Mucosa of stomach (tissue), 1 donor: ENCODE measurements around the gene AGBL1.

Source experiments
- H3K27me3 ChIP-seq: one replicate; pipeline ENCODE4 v1.7.0; 2013; ENCODE audit warnings: mild to moderate bottlenecking, low read length; ENCODE audit not compliant: control insufficient read depth, insufficient read depth
- H3K36me3 ChIP-seq: one replicate; pipeline ENCODE4 v1.7.0; 2013; ENCODE audit warnings: low read length; ENCODE audit not compliant: control insufficient read depth, insufficient read depth
- H3K4me1 ChIP-seq: one replicate; pipeline ENCODE4 v1.7.0; 2013; ENCODE audit warnings: mild to moderate bottlenecking, low read length; ENCODE audit not compliant: control insufficient read depth, insufficient read depth
- H3K4me3 ChIP-seq: one replicate; pipeline ENCODE4 v1.7.0; 2013; ENCODE audit warnings: low read length
- H3K9ac ChIP-seq: one replicate; pipeline ENCODE4 v1.7.0; 2013; ENCODE audit warnings: mild to moderate bottlenecking, low read length, moderate library complexity
- H3K9me3 ChIP-seq: one replicate; pipeline ENCODE4 v1.7.0; 2013; ENCODE audit warnings: mild to moderate bottlenecking, low read length, moderate library complexity; ENCODE audit not compliant: control insufficient read depth
- donor health status: Pancreatic carcinoma.

The AGBL1 gene

GRCh38 chr15:86061581-86061980, 18.1 kb upstream of the AGBL1 start:
- Histone ChIP-seq H3K4me1 (no peaks in the 10 kb centered on the region), H3K27me3 (peaks cover 4% of the 10 kb centered on the region), H3K9ac (no peak overlapping the region), H3K36me3 (no peaks in the 10 kb centered on the region), H3K9me3 (no peaks in the 10 kb centered on the region), H3K4me3 (no peak overlapping the region)

- H3K9ac ChIP-seq, result no peak overlapping the region
- H3K36me3 ChIP-seq, result no peaks in the 10 kb centered on the region
- no peaks in the 10 kb centered on the region for H3K9me3 ChIP-seq
- H3K4me1 ChIP-seq, result no peaks in the 10 kb centered on the region
- H3K4me3 ChIP-seq, result no peak overlapping the region
- H3K27me3 ChIP-seq, result peaks cover 4% of the 10 kb centered on the region
Observed at GRCh38 chr15:86062646-86063243, 16.9 kb upstream of the AGBL1 start.

GRCh38 chr15:86063356-86064095, 16.1 kb upstream of the AGBL1 start:
- Histone ChIP-seq H3K36me3 (no peaks in the 10 kb centered on the region), H3K4me3 (no peak overlapping the region), H3K4me1 (no peaks in the 10 kb centered on the region), H3K9me3 (no peaks in the 10 kb centered on the region), H3K9ac (no peak overlapping the region), H3K27me3 (peaks cover 4% of the 10 kb centered on the region)

- Histone ChIP-seq H3K36me3 (no peaks in the 10 kb centered on the region), H3K4me3 (no peak overlapping the region), H3K9me3 (no peaks in the 10 kb centered on the region), H3K27me3 (peaks cover 4% of the 10 kb centered on the region), H3K9ac (no peak overlapping the region), H3K4me1 (no peaks in the 10 kb centered on the region)
Observed at GRCh38 chr15:86064326-86064725, 15.3 kb upstream of the AGBL1 start.

DNA sequence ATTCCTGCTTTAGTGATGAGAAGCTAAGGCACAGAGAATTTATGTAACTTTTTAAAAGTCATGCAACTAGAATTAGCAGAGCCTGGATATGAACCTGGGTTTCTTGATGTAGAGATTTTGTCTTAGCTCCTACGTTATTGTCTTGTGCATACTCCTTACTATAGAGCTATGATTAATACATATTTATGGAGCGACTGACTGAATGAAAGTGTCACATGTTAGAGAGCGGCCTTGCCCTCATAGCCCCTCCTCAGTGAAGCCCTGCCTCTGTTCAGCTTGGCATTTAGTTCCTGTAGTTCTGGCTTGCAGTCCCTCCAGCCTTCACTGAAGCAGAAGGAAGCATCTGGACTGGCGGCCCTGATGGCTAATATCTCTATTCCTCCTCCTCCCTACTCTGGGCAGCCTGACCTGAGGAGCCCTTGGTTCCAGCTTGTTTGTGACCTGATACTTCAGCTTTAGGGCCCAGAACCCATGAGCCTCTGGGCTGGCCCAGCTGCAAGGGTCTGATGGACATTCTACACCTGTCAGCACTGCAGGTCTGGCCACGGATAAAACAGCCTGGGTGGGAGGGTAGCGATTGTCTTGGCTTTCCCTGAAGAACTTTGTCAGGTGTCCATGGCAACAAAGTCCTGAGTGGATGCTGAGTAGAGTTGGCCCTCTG, 13.4 kb upstream of the AGBL1 start:
- no peaks in the 10 kb centered on the region for H3K9me3 ChIP-seq
- H3K4me1 ChIP-seq, result no peaks in the 10 kb centered on the region
- H3K9ac ChIP-seq, result no peak overlapping the region
- H3K36me3 ChIP-seq, result no peaks in the 10 kb centered on the region
- H3K4me3 ChIP-seq, result no peak overlapping the region
- H3K27me3 ChIP-seq, result peaks cover 4% of the 10 kb centered on the region

GRCh38 chr15:86073281-86073680, 6.4 kb upstream of the AGBL1 start:
- H3K27me3 ChIP-seq, result no peaks in the 10 kb centered on the region
- no peaks in the 10 kb centered on the region for H3K4me1 ChIP-seq
- no peaks in the 10 kb centered on the region for H3K9me3 ChIP-seq
- no peaks in the 10 kb centered on the region for H3K36me3 ChIP-seq
- no peak overlapping the region for H3K9ac ChIP-seq
- no peak overlapping the region for H3K4me3 ChIP-seq

GRCh38 chr15:86076468-86076867, 3.2 kb upstream of the AGBL1 start:
- Histone ChIP-seq H3K27me3 (no peaks in the 10 kb centered on the region), H3K36me3 (no peaks in the 10 kb centered on the region), H3K9me3 (no peaks in the 10 kb centered on the region)

DNA sequence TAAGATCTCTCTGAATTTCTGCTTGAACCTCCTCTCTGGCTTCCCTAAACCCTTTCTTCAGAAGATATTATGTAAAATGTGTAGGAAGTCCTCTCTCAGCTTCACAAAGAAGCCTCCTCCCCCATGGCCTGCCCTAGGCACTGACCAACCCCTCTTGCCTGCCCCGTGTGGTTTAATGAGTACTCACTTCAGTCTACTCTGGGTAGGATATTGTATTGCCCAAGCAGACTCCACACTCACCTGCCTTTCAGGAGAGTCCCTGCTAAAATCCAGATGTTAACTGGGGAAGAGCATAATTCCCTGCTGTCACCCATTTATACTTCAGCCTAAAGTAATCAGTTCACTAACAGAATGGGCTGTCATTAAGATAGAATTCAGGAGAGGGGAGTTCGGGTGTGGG, 2.6 kb upstream of the AGBL1 start:
- no peaks in the 10 kb centered on the region for H3K4me1 ChIP-seq
- no peak overlapping the region for H3K9ac ChIP-seq
- H3K27me3 ChIP-seq, result no peaks in the 10 kb centered on the region
- H3K4me3 ChIP-seq, result no peak overlapping the region
- H3K9me3 ChIP-seq, result no peaks in the 10 kb centered on the region
- H3K36me3 ChIP-seq, result no peaks in the 10 kb centered on the region

More at GRCh38 chr15:86076468-86076867, 3.2 kb upstream of the AGBL1 start:
- Histone ChIP-seq H3K4me1 (no peaks in the 10 kb centered on the region), H3K9ac (no peak overlapping the region), H3K4me3 (no peak overlapping the region)

- Histone ChIP-seq H3K36me3 (no peaks in the 10 kb centered on the region), H3K4me1 (no peaks in the 10 kb centered on the region), H3K9ac (no peak overlapping the region), H3K9me3 (no peaks in the 10 kb centered on the region), H3K27me3 (no peaks in the 10 kb centered on the region), H3K4me3 (no peak overlapping the region)
Observed at GRCh38 chr15:86080302-86080701, 631 bp downstream of the AGBL1 start.

DNA sequence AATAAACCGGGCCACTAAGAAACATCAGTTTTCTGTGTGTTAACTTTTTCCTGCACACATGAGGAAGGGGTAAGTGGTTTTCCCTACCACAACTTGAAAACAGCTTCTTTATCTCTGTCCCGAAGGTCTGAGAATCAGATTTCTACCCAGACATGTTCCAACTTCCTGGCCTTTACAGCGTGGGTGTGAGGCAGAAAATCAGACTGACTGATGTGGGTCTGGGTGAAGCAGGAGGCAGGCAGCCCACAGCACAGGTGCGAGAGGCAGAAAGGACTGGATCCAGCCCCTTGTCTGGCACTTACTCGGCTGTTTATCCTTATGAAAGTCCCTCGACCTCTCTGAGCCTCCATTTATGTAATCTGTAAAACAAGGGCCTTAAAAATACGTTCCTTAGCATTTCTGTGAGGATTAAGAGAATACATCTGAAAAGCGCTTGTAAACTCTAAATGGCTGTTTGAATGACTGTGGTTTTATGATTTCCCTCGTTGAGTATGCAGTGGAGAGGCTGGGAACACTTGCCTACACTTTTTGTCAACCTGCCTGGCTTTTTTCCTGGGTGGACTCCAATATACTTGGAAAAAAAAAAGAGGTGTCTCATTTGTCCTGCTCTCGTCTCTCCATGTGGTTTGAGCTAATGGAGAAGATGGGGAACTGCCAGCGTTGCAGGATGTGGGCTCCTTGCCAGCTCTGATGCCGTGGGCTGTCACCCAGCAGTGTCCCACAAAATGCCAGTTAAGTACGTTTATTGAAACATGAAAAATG, 3.1 kb downstream of the AGBL1 start:
- H3K9me3 ChIP-seq, result no peaks in the 10 kb centered on the region
- H3K4me3 ChIP-seq, result no peak overlapping the region
- H3K9ac ChIP-seq, result no peak overlapping the region
- no peaks in the 10 kb centered on the region for H3K36me3 ChIP-seq
- H3K4me1 ChIP-seq, result no peaks in the 10 kb centered on the region
- H3K27me3 ChIP-seq, result no peaks in the 10 kb centered on the region

- no peak overlapping the region for H3K4me3 ChIP-seq
- H3K36me3 ChIP-seq, result no peaks in the 10 kb centered on the region
- H3K4me1 ChIP-seq, result no peaks in the 10 kb centered on the region
- H3K9me3 ChIP-seq, result no peaks in the 10 kb centered on the region
- H3K27me3 ChIP-seq, result no peaks in the 10 kb centered on the region
- no peak overlapping the region for H3K9ac ChIP-seq
Observed at GRCh38 chr15:86087808-86088207, 8.1 kb downstream of the AGBL1 start.

- no peak overlapping the region for H3K9ac ChIP-seq
- H3K4me1 ChIP-seq, result no peaks in the 10 kb centered on the region
- H3K36me3 ChIP-seq, result no peaks in the 10 kb centered on the region
- no peak overlapping the region for H3K4me3 ChIP-seq
- H3K9me3 ChIP-seq, result no peaks in the 10 kb centered on the region
- H3K27me3 ChIP-seq, result no peaks in the 10 kb centered on the region
Observed at GRCh38 chr15:86089422-86089821, 9.8 kb downstream of the AGBL1 start.
